H1 (cell line): ENCODE measurements around the gene FIZ1. TPM values are rescaled to one million over a fixed set of nuclear protein-coding genes. Genes with fewer than 3 reads are reported as not detected.

Experiments
- CTCF ChIA-PET: fragments of 300-600 bp; sonication (Branson Sonifier 250); formaldehyde crosslinking; loops from one replicate; lab custom pipeline; 2021; ENCODE audit not compliant: partially characterized antibody; lab: Charles Lee
- POLR2A ChIA-PET: fragments of 300-600 bp; sonication (Branson Sonifier 250); formaldehyde crosslinking; loops from one replicate; lab custom pipeline; 2021; ENCODE audit warnings: inconsistent platforms; ENCODE audit not compliant: partially characterized antibody; lab: Charles Lee
- DNase-seq, 2 experiments: peaks; one replicate each; pipeline versions ENCODE4 v3.0.0 to v3.0.0-alpha.2; 2010 to 2022; ENCODE audit warnings: low spot score in 2 of 2, low read depth in 1 of 2, mixed read lengths in 1 of 2
- FAIRE-seq: peaks from 2 replicates; lab custom pipeline; 2011; peaks lifted over from hg19 to GRCh38; lab: Jason Lieb, UNC
- H2AFZ ChIP-seq: 2 replicates; pipeline ENCODE4 v1.8.1; 2012; ENCODE audit warnings: low read length, inconsistent platforms
- H2AK5ac ChIP-seq: 2 replicates; pipeline ENCODE4 v1.6.1; 2013; ENCODE audit warnings: low read depth, low read length
- H2BK120ac ChIP-seq: replicated peaks from 2 replicates; pipeline ENCODE3; 2013; ENCODE audit warnings: low read depth, low read length, inconsistent platforms
- H2BK12ac ChIP-seq: 2 replicates; pipeline ENCODE4 v1.6.1; 2013; ENCODE audit warnings: low read depth, low read length
- H2BK15ac ChIP-seq: 2 replicates; pipeline ENCODE4 v1.6.1; 2013; ENCODE audit warnings: low read length
- H2BK20ac ChIP-seq: 2 replicates; pipeline ENCODE4 v1.6.1; 2013; ENCODE audit warnings: low read length
- H2BK5ac ChIP-seq: 2 replicates; pipeline ENCODE4 v1.6.1; 2013; ENCODE audit warnings: low read depth, low read length
- H3K14ac ChIP-seq: 2 replicates; pipeline ENCODE4 v1.6.1; 2013; ENCODE audit warnings: inconsistent platforms; ENCODE audit not compliant: insufficient read length
- H3K18ac ChIP-seq: 2 replicates; pipeline ENCODE4 v1.6.1; 2013; ENCODE audit warnings: low read length; ENCODE audit errors: extremely low read depth
- H3K23ac ChIP-seq: 2 replicates; pipeline ENCODE4 v1.6.1; 2013; ENCODE audit warnings: inconsistent platforms; ENCODE audit not compliant: insufficient read length
- H3K23me2 ChIP-seq: 2 replicates; pipeline ENCODE4 v1.6.1; 2013; ENCODE audit warnings: low read depth, low read length
- H3K27ac ChIP-seq: 2 replicates; pipeline ENCODE4 v1.6.1; 2011; ENCODE audit warnings: low read depth, low read length, inconsistent platforms
- H3K27me3 ChIP-seq, 4 experiments: replicated peaks in 1 of 4; 1 replicate in 1 of 4; 2 replicates in 3 of 4; pipeline versions ENCODE4 v1.6.1 to v1.8.1; 2011 to 2013; ENCODE audit warnings: low read length in 3 of 4, mild to moderate bottlenecking in 3 of 4, inconsistent platforms in 2 of 4, mixed read lengths in 2 of 4, moderate library complexity in 1 of 4; ENCODE audit not compliant: control insufficient read depth in 3 of 4, insufficient read depth in 3 of 4; ENCODE audit errors: extremely low read depth in 1 of 4
- H3K36me3 ChIP-seq, 4 experiments: 2 replicates each; pipeline versions ENCODE4 v1.6.1 to v1.8.1; 2011 to 2013; ENCODE audit warnings: mild to moderate bottlenecking in 4 of 4, low read length in 3 of 4, moderate library complexity in 2 of 4, control low read depth in 1 of 4, inconsistent platforms in 1 of 4; ENCODE audit not compliant: insufficient read depth in 4 of 4, control insufficient read depth in 2 of 4
- H3K4ac ChIP-seq: replicated peaks from 2 replicates; pipeline ENCODE3; 2013; ENCODE audit warnings: low read length, low read depth, mixed read lengths, inconsistent platforms; ENCODE audit not compliant: insufficient read length
- H3K4me1 ChIP-seq, 4 experiments: replicated peaks in 1 of 4; 1 replicate in 1 of 4; 2 replicates in 3 of 4; pipeline versions ENCODE4 v1.6.1 to v1.8.1; 2011 to 2013; ENCODE audit warnings: low read length in 3 of 4, inconsistent platforms in 2 of 4, mixed read lengths in 1 of 4; ENCODE audit not compliant: insufficient read depth in 4 of 4, control insufficient read depth in 3 of 4
- H3K4me2 ChIP-seq, 2 experiments: 2 replicates each; pipeline versions ENCODE4 v1.6.1 to v1.8.1; 2011 to 2013; ENCODE audit warnings: low read depth in 2 of 2, low read length in 2 of 2, control low read depth in 1 of 2, inconsistent platforms in 1 of 2, mild to moderate bottlenecking in 1 of 2; ENCODE audit not compliant: insufficient read depth in 1 of 2
- H3K4me3 ChIP-seq, 4 experiments: fragments of 200-600, 300-600 bp in 1 of 4; sonication (generic), shearing (Covaris generic), sonication (Bioruptor Twin) in 1 of 4; 2 replicates each; pipeline versions ENCODE4 v1.5.1 to v1.8.1; 2011 to 2016; ENCODE audit warnings: low read length in 4 of 4, low read depth in 3 of 4, control low read depth in 2 of 4, inconsistent platforms in 2 of 4, mild to moderate bottlenecking in 2 of 4, mixed read lengths in 1 of 4, moderate library complexity in 1 of 4; ENCODE audit not compliant: insufficient read depth in 2 of 4; ENCODE audit errors: extremely low read depth in 1 of 4
- H3K56ac ChIP-seq: replicated peaks from 2 replicates; pipeline ENCODE3; 2013; ENCODE audit warnings: low read depth, mild to moderate bottlenecking, mixed read lengths, low read length, inconsistent platforms; ENCODE audit not compliant: insufficient read length
- H3K79me1 ChIP-seq: 2 replicates; pipeline ENCODE4 v1.6.1; 2013; ENCODE audit warnings: low read depth, low read length, control low read depth
- H3K79me2 ChIP-seq, 2 experiments: 2 replicates each; pipeline versions ENCODE4 v1.6.1 to v1.8.1; 2012 to 2013; ENCODE audit warnings: low read length in 2 of 2, mild to moderate bottlenecking in 2 of 2, inconsistent platforms in 1 of 2; ENCODE audit not compliant: insufficient read depth in 2 of 2, control insufficient read depth in 1 of 2
- H3K9ac ChIP-seq, 4 experiments: replicated peaks in 1 of 4; 1 replicate in 1 of 4; 2 replicates in 3 of 4; pipeline versions ENCODE4 v1.6.1 to v1.8.1; 2011 to 2013; ENCODE audit warnings: low read depth in 3 of 4, low read length in 3 of 4, control low read depth in 2 of 4, mild to moderate bottlenecking in 2 of 4, moderate library complexity in 2 of 4, inconsistent platforms in 1 of 4; ENCODE audit errors: extremely low read depth in 1 of 4
- H3K9me3 ChIP-seq, 2 experiments: 2 replicates each; pipeline versions ENCODE4 v1.6.1 to v1.8.1; 2012 to 2013; ENCODE audit warnings: mild to moderate bottlenecking in 2 of 2, moderate library complexity in 2 of 2, control low read depth in 1 of 2, inconsistent platforms in 1 of 2, low read depth in 1 of 2, low read length in 1 of 2, mixed read lengths in 1 of 2; ENCODE audit not compliant: insufficient read depth in 2 of 2
- H4K20me1 ChIP-seq, 2 experiments: replicated peaks in 1 of 2; 2 replicates each; pipeline versions ENCODE3 to v1.8.1; 2011 to 2013; ENCODE audit warnings: inconsistent platforms in 2 of 2, low read length in 2 of 2, mild to moderate bottlenecking in 1 of 2; ENCODE audit not compliant: insufficient read depth in 2 of 2, control insufficient read depth in 1 of 2
- H4K5ac ChIP-seq: 2 replicates; pipeline ENCODE4 v1.6.1; 2013; ENCODE audit warnings: low read length, low read depth, mixed read lengths, inconsistent platforms; ENCODE audit not compliant: insufficient read length
- H4K8ac ChIP-seq: 2 replicates; pipeline ENCODE4 v1.8.0; 2013; ENCODE audit warnings: mild to moderate bottlenecking, moderate library complexity, low read length, inconsistent platforms; ENCODE audit not compliant: insufficient read depth; ENCODE audit errors: extremely low read depth
- H4K91ac ChIP-seq: replicated peaks from 2 replicates; pipeline ENCODE3; 2013; ENCODE audit warnings: low read length, mixed read lengths, inconsistent platforms; ENCODE audit not compliant: insufficient read length
- NRF1 ChIP-seq: IDR thresholded peaks from 2 replicates; pipeline ENCODE4 v1.6.1; 2011; ENCODE audit warnings: mild to moderate bottlenecking, low read depth, low read length, improper control_type of control experiment
- TBP ChIP-seq: IDR thresholded peaks from 2 replicates; pipeline ENCODE4 v1.6.1; 2011; ENCODE audit warnings: low read depth, low read length, improper control_type of control experiment
- YY1 ChIP-seq: IDR thresholded peaks from 2 replicates; pipeline ENCODE4 v1.6.1; 2011; ENCODE audit warnings: low read depth, mild to moderate bottlenecking, low read length
- WGBS, 2 experiments: shearing (Covaris generic) in 1 of 2; methylation state at CpG; one replicate each; pipeline versions ENCODE4 v1.1.6 to v1.1.7; 2013 to 2015; ENCODE audit warnings: low lambda C conversion rate in 2 of 2, mixed read lengths in 2 of 2, inconsistent platforms in 1 of 2, low coverage in 1 of 2, missing lambda C conversion rate in 1 of 2; ENCODE audit not compliant: insufficient replicate concordance in 2 of 2, insufficient coverage in 1 of 2, insufficient read length in 1 of 2; ENCODE audit errors: extremely low coverage in 1 of 2, missing lambda C conversion rate in 1 of 2; 5-methylcytosine and 5-hydroxymethylcytosine counted together
- polyA plus RNA-seq, 7 experiments: library from polyadenylated mRNA; depleted of rRNA in 3 of 7; stranded (reverse) in 5 of 7; unstranded in 2 of 7; fragments of >200 nt in 5 of 7; fragments of 200-250 nt in 2 of 7; gene quantifications; 1 replicate in 5 of 7; 2 replicates in 1 of 7; 4 replicates in 1 of 7; pipeline versions ENCODE4 v1.2.1 to v1.2.3, GENCODE V29; 2011 to 2013; ENCODE audit warnings: missing spikeins in 2 of 7, mixed read lengths in 2 of 7
- total RNA-seq: library from RNA; stranded (reverse); fragmentation: NEBNext Ultra II Directional; extraction: Animal tissue kit (Norgen Biotek cat#: 25700); gene quantifications from 2 replicates; pipeline ENCODE4 v1.2.1, GENCODE V29; 2021

Gene FIZ1
- total and polyA plus RNA-seq, 2 of the 8 experiments (the other 6 are each of a cell fraction or from before 2014, with no cell fraction given): 9.1 to 18.5 TPM

- Histone ChIP-seq H3K36me3 (no peaks in the 10 kb centered on the region), H3K14ac (no peak overlapping the region), H3K79me2 (peaks cover 4 to 25% of the 10 kb centered on the region in 2 experiments; a peak in 3 of 4 replicates), H2BK15ac (no peak overlapping the region), H4K20me1 (peaks cover 3 to 10% of the 10 kb centered on the region in 2 experiments), H3K27ac (no peak overlapping the region), H3K27me3 (no peaks in the 10 kb centered on the region), H3K4me2 (no peak overlapping the region), H3K56ac (no peak overlapping the region), H3K4ac (no peak overlapping the region), H2BK5ac (no peak overlapping the region), H2AFZ (no peak overlapping the region), H3K23me2 (peaks cover 25% of the 10 kb centered on the region), H4K8ac (no peak overlapping the region), H3K23ac (no peak overlapping the region), H2BK120ac (no peak overlapping the region), H4K5ac (no peak overlapping the region), H3K9me3 (no peaks in the 10 kb centered on the region; a peak in 1 of 4 replicates), H4K91ac (no peak overlapping the region), H3K4me3 (no peak overlapping the region), H3K18ac (no peak overlapping the region), H2BK20ac (no peak overlapping the region), H3K4me1 (peaks cover 6 to 9% (median 7%) of the 10 kb centered on the region in 4 experiments), H3K9ac (no peak overlapping the region), H2BK12ac (no peak overlapping the region), H2AK5ac (no peak overlapping the region), H3K79me1 (peaks cover 13% of the 10 kb centered on the region)
- 82% methylated on average over 11 of the region's 11 CpGs; no CpG with 5 or more reads in 1 of the 2 experiments for WGBS, 2 experiments
- TF ChIP-seq TBP: no peak
- no peak for TF ChIP-seq NRF1
- no peak for TF ChIP-seq YY1
- ChIA-PET POLR2A (interaction anchor here (0.7 to 8.8 kb wide), 7 partner anchors 9 to 33 kb away, joined by 3 to 96 read pairs (median 4); partner anchors contain the start of genes CCDC106, U2AF2, ZNF581 and ZNF784), CTCF (interaction anchor here (0.7 to 3.8 kb wide), 6 partner anchors 10 to 477 kb away, joined by 3 to 30 read pairs (median 7); partner anchors contain the start of genes CCDC106 and ZNF865)
- no peak for FAIRE-seq
- no peak for DNase-seq
Observed at GRCh38 chr19:55637534-55637933, 38.2 kb upstream of the FIZ1 start.
